HG03097 (cell line): Measurements from ENCODE around the gene PSIP1.
"Not testable (repeated sequence)": the region's sequence is repeated elsewhere in the genome, so short reads cannot be mapped to it uniquely, and the experiment has no call there.

ENCODE experiments used
- ATAC-seq: cut with Tn5 transposase; IDR thresholded peaks from one replicate; pipeline ENCODE4 v1.9.1; 2021; ENCODE audit not compliant: unreplicated experiment, low FRiP score

PSIP1 gene

GRCh38 chr9:15442264-15442663 lies 68.5 kb downstream of the PSIP1 start:
- not testable (repeated sequence) for ATAC-seq

- ATAC-seq, result not testable (repeated sequence)
Observed at GRCh38 chr9:15441841-15442240, 68.9 kb downstream of the PSIP1 start.

- ATAC-seq, result no peak
Observed at GRCh38 chr9:15438891-15439290, 71.9 kb downstream of the PSIP1 start.

- no peak for ATAC-seq
Observed at GRCh38 chr9:15433661-15434060, 77.1 kb downstream of the PSIP1 start.

- no peak for ATAC-seq
Observed at GRCh38 chr9:15433191-15433590, 77.6 kb downstream of the PSIP1 start.

GRCh38 chr9:15430920-15431844 lies 79.6 kb downstream of the PSIP1 start:
- ATAC-seq, result no peak

GRCh38 chr9:15427702-15428101 lies 83.1 kb downstream of the PSIP1 start:
- not testable (repeated sequence) for ATAC-seq

GRCh38 chr9:15426019-15426418 lies 84.8 kb downstream of the PSIP1 start:
- ATAC-seq, result peak; percentile 36

GRCh38 chr9:15423231-15423985 lies 87.4 kb downstream of the PSIP1 start:
- ATAC-seq, result no peak

- peak; percentile 99 for ATAC-seq
Observed at GRCh38 chr9:15422372-15423230, 88.2 kb downstream of the PSIP1 start, which contains the start of gene SNAPC3. SNAPC3 (plus strand) TSS chr9:15422876; CDS start chr9:15422880, 4 bp downstream.

GRCh38 chr9:15421990-15422371 lies 88.8 kb downstream of the PSIP1 start:
- no peak for ATAC-seq

- ATAC-seq, result no peak
Observed at GRCh38 chr9:15421532-15421931, 89.2 kb downstream of the PSIP1 start.

GRCh38 chr9:15420796-15421195 lies 90.0 kb downstream of the PSIP1 start:
- no peak for ATAC-seq

- no peak for ATAC-seq
Observed at GRCh38 chr9:15417626-15418025, 93.1 kb downstream of the PSIP1 start.

- ATAC-seq, result no peak
Observed at GRCh38 chr9:15416880-15417279, 93.9 kb downstream of the PSIP1 start.
